ENCODE measurements around the gene SHB.

GRCh38 chr9:38025166-38025565, 43.9 kb downstream of the SHB start:
- no peak for TF ChIP-seq POLR2A (IDR thresholded peaks at IDR 0.05)
- TF ChIP-seq, protein P1, sequence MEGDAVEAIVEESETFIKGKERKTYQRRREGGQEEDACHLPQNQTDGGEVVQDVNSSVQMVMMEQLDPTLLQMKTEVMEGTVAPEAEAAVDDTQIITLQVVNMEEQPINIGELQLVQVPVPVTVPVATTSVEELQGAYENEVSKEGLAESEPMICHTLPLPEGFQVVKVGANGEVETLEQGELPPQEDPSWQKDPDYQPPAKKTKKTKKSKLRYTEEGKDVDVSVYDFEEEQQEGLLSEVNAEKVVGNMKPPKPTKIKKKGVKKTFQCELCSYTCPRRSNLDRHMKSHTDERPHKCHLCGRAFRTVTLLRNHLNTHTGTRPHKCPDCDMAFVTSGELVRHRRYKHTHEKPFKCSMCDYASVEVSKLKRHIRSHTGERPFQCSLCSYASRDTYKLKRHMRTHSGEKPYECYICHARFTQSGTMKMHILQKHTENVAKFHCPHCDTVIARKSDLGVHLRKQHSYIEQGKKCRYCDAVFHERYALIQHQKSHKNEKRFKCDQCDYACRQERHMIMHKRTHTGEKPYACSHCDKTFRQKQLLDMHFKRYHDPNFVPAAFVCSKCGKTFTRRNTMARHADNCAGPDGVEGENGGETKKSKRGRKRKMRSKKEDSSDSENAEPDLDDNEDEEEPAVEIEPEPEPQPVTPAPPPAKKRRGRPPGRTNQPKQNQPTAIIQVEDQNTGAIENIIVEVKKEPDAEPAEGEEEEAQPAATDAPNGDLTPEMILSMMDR (IDR thresholded peaks at IDR 0.05) = no peak
